GM12892 (cell line): ENCODE results near the gene PLCE1.

Experiments used
- DNase-seq: peaks from one replicate; pipeline ENCODE4 v3.0.0; 2011; ENCODE audit not compliant: insufficient read length
- FAIRE-seq: peaks from 2 replicates; lab custom pipeline; 2011; peaks lifted over from hg19 to GRCh38; lab: Jason Lieb, UNC
- POLR2A ChIP-seq: IDR thresholded peaks from 2 replicates; pipeline ENCODE4 v1.6.1; 2011; ENCODE audit warnings: low read depth, low read length, control low read depth
- POLR2AphosphoS5 ChIP-seq: IDR thresholded peaks from 2 replicates; pipeline ENCODE4 v1.6.1; 2011; ENCODE audit warnings: low read depth, low read length, control low read depth
- TAF1 ChIP-seq: IDR thresholded peaks from 2 replicates; pipeline ENCODE4 v1.6.1; 2011; ENCODE audit warnings: low read depth, mild to moderate bottlenecking, control low read depth, low read length, borderline replicate concordance

The PLCE1 gene

GRCh38 chr10:93973748-93974445 is 19.8 kb upstream of the PLCE1 start:
- FAIRE-seq: no peak
- DNase-seq: no peak
- no peak for TF ChIP-seq POLR2AphosphoS5
- no peak for TF ChIP-seq POLR2A
- no peak for TF ChIP-seq TAF1

DNA sequence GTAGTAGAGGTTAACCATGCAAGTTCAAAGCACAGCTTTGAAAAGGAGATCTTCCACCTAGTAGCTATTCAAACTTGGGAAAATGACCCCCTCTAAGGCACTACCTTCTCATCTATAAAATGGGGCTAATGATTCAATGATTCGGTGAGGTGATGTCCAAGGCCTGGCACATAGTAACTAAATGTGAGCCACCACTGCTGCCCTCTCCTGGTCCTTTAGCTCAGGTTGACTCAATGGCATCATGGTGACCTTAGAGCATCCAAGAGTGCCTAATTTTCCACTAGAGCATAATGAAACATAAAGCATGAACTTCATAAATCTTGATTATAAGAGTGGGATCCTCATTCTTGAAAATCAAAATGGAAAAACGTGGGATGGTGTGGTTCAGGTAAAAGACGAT is 16.3 kb upstream of the PLCE1 start:
- TF ChIP-seq POLR2AphosphoS5: no peak
- no peak for TF ChIP-seq POLR2A
- TF ChIP-seq TAF1: no peak
- DNase-seq (no peak), FAIRE-seq (no peak)

DNA sequence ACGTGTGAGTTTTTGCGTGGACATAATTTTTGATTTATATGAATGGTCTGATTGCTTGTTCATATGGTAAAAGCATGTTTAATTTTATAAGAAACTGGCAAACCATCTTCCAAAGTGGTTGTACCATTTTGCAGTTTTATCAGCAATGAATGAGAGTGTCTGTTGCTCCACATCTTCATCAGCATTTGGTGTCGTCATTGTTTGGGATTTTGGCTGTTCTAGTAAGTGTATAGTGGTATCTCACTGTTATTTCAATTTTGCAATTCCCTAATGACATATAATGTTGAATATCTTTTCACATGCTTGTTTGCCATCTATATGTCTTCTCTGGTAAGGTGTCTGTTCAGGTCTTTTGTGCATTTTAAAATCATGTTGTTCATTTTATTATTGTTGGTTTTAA is 13.2 kb upstream of the PLCE1 start:
- FAIRE-seq (no peak), DNase-seq (no peak)
- TF ChIP-seq POLR2A (no peak), TAF1 (no peak), POLR2AphosphoS5 (no peak)

GRCh38 chr10:93991114-93991513 is 2.6 kb upstream of the PLCE1 start:
- no peak for DNase-seq
- TF ChIP-seq POLR2AphosphoS5 (no peak), POLR2A (no peak), TAF1 (no peak)
- no peak for FAIRE-seq

GRCh38 chr10:93991596-93992284 is 2.0 kb upstream of the PLCE1 start:
- no peak for FAIRE-seq
- no peak for TF ChIP-seq POLR2AphosphoS5
- TF ChIP-seq TAF1: no peak
- DNase-seq: no peak

DNA sequence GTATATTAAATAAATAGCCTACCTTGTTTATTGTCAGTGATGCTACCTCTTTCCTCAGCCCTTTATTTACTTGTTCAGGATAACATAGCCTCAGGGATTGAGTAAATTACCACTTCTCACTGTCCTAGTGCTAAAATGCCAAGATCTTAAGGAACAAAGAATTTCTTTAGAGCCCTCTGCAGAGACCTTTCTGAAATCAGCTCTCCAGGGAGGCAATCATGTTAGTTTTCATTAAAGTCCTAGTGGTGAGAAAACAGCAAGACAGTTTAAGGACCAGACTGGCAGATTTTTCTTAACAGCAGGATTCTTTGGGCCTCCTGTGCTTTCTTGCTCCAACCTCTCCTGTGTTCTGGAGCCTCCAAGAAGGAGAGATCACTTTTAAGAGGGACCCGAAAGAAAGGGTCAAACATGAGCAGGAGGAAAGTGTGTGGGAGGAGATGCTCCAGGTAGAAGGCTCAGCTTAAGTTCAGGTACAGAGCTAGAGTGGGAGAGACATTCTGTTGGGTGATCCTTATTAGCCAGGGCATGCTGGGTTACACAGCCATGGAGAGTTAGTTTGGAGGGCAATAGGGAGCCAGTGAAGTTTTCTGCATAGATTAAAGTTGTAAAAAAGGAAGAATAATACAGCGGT is 1.2 kb upstream of the PLCE1 start:
- no peak for DNase-seq
- TF ChIP-seq POLR2A (no peak), TAF1 (no peak)
- no peak for FAIRE-seq

GRCh38 chr10:93993414-93993781 is 333 bp upstream of the PLCE1 start:
- DNase-seq (no peak), FAIRE-seq (no peak)
- TF ChIP-seq POLR2AphosphoS5 (no peak), POLR2A (no peak), TAF1 (no peak)

- DNase-seq (no peak), FAIRE-seq (no peak)
- TF ChIP-seq POLR2A: no peak
Observed at GRCh38 chr10:93994438-93994801, 689 bp downstream of the PLCE1 start.

- TF ChIP-seq POLR2AphosphoS5: no peak
- TF ChIP-seq POLR2A: no peak
- TF ChIP-seq TAF1: no peak
- no peak for DNase-seq
- no peak for FAIRE-seq
Observed at GRCh38 chr10:93995182-93995581, 1.5 kb downstream of the PLCE1 start.

DNA sequence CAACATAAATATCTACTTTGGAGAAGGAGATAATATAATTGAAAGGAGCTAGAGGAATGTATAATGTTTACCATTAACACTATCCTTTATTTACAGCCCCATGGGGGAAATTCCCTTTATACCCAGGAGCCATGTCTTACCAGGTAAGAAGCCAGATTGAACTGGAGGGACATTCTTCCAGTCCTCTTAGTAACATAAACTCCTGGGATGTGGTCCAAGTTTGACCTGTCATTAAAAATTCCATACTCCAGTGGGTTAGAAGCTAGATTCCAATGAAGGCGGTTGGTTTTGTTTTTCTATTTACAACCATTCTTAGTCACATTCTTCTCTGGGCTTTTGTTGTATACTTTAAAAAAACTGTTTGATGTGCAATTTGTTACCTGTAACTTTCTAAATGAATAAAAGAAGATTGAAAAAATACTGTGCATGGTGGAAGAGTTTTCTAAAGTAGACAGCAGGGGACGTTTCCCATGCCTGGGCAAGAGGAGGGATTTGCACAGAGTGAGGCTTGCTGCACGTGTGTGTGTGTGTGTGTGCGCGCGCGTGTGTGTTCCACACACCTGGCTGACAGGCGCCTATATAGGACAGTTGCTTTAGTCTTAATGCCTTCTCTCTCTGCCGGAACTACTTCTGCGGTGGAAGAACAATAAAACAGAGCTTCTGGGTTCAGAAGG is 2.0 kb downstream of the PLCE1 start:
- DNase-seq: no peak
- no peak for TF ChIP-seq POLR2AphosphoS5
- TF ChIP-seq POLR2A: no peak
- TF ChIP-seq TAF1: no peak
- FAIRE-seq: no peak

- TF ChIP-seq TAF1: no peak
- TF ChIP-seq POLR2A: no peak
- no peak for TF ChIP-seq POLR2AphosphoS5
- FAIRE-seq (no peak), DNase-seq (no peak)
Observed at GRCh38 chr10:93996551-93996950, 2.8 kb downstream of the PLCE1 start.

DNA sequence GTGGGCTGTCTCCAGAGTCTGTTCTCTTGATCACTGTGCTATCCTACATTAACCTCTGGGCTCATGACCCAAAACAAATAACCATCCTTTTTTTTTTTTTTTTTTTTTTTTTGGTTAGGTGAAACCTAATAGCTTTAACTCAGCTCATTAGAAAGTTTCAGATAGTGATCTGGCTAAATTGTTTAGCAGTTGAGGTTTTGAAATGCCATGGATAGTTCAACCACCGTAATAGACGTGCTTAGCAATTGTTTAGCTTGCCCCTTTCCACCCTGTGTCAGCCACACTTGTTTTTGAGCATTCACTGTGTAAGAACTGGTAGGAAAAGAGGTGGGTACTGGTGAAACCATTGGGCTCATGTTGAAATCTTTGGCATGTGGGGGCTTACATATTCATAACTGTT is 3.8 kb downstream of the PLCE1 start:
- no peak for TF ChIP-seq TAF1
- no peak for TF ChIP-seq POLR2A
- no peak for TF ChIP-seq POLR2AphosphoS5

More for the DNA sequence above, 3.8 kb downstream of the PLCE1 start:
- FAIRE-seq: no peak
- DNase-seq: no peak
